Measurements from ENCODE around the gene IFI27L1. TPM values are rescaled to one million over a fixed set of nuclear protein-coding genes. Genes with fewer than 3 reads are reported as not detected.
A peak's percentile ranks its signal among the peaks of the same experiment; 100 is the strongest.

Gene IFI27L1
- polyA plus RNA-seq, 1 donor from 2014 or later, result 9.1 TPM

DNA sequence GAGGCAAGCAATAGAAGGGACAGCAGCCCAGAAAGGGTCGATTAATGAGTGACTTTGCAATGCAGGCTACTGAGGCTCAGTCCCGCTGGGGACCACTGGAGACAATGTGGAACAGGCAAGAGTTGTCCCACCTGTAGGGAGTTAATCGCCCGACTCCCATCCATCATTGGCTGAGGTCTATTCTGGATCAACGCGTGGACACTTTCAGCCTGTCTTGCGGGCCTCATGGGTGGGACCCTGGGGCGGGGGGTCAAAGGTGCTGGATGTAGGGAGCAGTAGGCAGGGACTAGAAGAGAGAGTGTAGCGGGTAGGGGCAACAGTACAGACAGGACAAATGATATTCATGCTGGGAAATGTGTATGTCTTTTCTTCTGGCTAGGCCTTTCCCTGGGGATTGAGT is 42.2 kb downstream of the IFI27L1 start:
- Mint-ChIP-seq H3K4me1 (no peaks in the 10 kb centered on the region), H3K9me3 (peaks cover 0 to 15% (median 3%) of the 10 kb centered on the region in 3 donors), H3K4me3 (no peak overlapping the region), H3K27me3 (peaks cover 15% of the 10 kb centered on the region), H3K36me3 (peaks cover 7% of the 10 kb centered on the region), H3K27ac (no peak overlapping the region)

DNA sequence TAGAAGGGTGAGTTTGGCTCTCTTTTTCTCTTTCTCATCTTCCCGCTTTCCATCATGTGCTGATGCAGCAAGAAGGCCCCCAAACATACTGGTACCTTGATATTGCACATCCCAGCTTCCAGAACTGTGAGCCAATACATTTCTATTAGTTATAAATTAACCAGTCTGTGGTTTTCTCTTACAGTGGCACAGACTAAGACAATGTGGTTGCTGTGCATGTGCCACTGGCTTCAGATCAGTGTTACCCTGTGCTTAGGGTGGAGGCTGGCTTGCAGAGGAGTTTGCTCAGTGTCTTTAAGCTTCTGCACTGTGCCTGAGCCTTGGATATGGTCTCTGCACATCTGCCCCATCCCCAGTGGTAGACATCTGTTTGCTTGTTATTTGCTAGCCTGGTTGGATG is 42.8 kb downstream of the IFI27L1 start:
- peaks cover 7% of the 10 kb centered on the region for H3K36me3 Mint-ChIP-seq
- H3K27ac Mint-ChIP-seq, result no peak overlapping the region
- H3K9me3 Mint-ChIP-seq, result peaks cover 0 to 15% (median 3%) of the 10 kb centered on the region in 3 donors
- peaks cover 0 to 5% (median 4%) of the 10 kb centered on the region in 3 donors for H3K4me1 Mint-ChIP-seq
- H3K4me3 Mint-ChIP-seq, result no peak overlapping the region
- peaks cover 15% of the 10 kb centered on the region for H3K27me3 Mint-ChIP-seq

DNA sequence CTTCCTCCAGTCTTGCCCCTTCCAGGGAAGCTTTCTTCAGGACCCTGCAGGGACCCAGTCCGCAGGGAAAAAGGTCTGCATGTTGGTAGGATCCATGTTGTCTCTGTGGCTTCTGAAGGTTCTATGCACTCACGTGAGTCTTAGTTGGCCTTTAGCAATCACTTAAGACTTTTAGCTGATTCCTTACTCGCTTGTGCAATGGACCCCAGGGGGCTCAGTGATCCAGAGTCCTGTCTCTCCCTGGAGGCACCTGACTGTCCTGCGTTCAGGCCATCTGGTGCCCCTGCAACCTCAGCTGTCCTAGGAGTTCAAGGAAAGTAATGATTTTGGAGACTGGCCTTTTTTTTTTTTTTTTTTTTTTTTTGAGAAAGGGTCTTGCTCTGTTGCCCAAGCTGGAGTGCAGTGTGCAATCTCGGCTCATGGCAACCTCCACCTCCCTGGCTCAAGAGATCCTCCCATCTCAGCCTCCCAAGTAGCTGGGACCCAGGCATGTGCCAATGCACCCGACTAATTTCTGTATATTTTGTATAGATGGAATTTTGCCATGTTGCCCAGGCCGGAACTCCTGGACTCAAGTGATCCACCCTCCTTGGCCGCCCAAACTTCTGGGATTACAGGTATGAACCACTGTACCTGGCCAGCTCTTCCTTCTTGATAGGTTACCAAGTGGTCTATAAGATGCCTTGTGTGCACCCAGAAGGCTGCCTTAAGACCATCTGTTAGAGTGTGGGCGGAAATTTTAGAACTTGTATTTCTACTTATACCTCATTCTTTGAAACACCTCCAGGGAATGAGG is 43.7 kb downstream of the IFI27L1 start:
- peaks cover 0 to 10% (median 3%) of the 10 kb centered on the region in 3 donors for H3K9me3 Mint-ChIP-seq
- peaks cover 4 to 9% (median 5%) of the 10 kb centered on the region in 3 donors for H3K4me1 Mint-ChIP-seq
- H3K27ac Mint-ChIP-seq, result no peak overlapping the region
- peaks cover 15% of the 10 kb centered on the region for H3K27me3 Mint-ChIP-seq
- peaks cover 7% of the 10 kb centered on the region for H3K36me3 Mint-ChIP-seq
- H3K4me3 Mint-ChIP-seq, result peak overlapping the region in 1 of 4 donors; percentile 48

DNA sequence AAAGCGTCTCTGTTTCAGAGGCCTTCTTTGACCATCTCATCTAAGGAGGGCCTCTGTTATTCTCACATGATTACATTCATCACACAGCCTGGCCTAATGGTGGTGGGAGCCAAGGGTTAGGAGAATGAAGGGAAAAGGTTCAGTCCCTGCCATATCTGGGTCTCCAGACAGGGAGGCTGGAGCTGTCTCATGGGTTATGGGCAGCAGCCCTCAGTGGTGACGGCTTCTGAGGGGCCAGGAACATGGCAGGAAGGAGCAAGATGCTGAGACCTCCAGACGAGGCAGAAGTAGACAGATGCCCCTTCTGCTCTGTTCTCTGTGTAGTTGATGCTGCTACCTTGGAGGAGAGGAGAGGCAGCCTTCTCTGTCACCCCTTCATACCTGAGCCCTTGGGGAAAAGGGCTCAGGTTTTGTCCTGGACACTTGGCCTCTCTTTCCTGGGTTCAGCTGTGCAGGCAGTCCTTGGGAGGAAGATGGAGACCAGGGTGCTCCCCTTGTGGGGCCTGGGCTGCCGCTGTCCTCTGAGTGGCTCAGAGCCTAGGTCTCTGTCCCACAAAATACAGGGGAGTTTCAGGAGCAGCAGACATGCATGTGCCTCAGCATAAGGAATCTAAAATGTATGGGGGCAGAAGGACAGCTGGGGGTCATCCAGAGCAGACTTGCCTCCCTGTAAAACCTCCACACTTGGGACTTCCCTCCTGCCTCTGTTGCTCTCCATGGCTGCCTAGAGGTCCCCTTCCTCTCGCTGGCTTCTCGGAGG is 44.7 kb downstream of the IFI27L1 start:
- peaks cover 8% of the 10 kb centered on the region for H3K27me3 Mint-ChIP-seq
- H3K36me3 Mint-ChIP-seq, result peaks cover 7% of the 10 kb centered on the region
- peaks cover 11 to 13% (median 11%) of the 10 kb centered on the region in 3 donors for H3K4me1 Mint-ChIP-seq
- no peak overlapping the region for H3K4me3 Mint-ChIP-seq
- H3K27ac Mint-ChIP-seq, result no peak overlapping the region
- H3K9me3 Mint-ChIP-seq, result peaks cover 0 to 4% (median 0%) of the 10 kb centered on the region in 3 donors

DNA sequence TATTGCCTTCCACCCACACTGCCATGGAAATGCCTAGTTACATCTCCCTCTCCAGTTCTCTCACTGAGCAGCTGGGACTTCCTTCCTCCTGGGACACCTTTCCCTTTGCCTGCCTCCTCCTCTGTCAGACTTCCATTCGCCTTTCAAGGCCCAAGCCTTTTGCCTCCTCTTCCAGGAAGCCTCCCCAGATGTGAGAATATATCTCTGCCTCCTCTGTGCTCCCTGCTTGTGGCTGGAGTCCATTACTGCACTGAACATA is 45.2 kb downstream of the IFI27L1 start:
- Mint-ChIP-seq H3K4me3 (no peak overlapping the region), H3K4me1 (peaks cover 11 to 13% (median 11%) of the 10 kb centered on the region in 3 donors), H3K36me3 (peaks cover 7% of the 10 kb centered on the region), H3K27me3 (peaks cover 4% of the 10 kb centered on the region), H3K9me3 (no peaks in the 10 kb centered on the region), H3K27ac (no peak overlapping the region)

DNA sequence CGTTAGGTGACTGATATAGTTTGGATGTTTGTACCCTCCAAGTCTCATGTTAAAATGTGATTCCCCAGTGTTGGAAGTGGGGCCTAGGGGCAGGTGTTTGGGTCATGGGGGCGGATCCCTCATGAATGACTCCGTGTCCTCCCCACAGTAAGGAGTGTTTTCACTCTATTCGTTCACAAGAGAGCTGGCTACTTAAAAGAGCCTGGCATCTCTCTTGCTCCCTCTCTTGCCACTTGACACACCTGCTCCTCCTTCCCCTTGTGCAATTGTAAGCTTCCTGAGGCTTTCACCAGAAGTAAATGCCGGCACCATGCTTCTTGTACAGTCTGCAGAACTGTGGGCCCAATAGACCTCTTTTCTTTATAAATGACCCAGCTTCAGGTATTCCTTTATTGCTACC is 45.7 kb downstream of the IFI27L1 start:
- Mint-ChIP-seq H3K4me1 (peaks cover 11 to 13% (median 11%) of the 10 kb centered on the region in 3 donors), H3K27ac (no peak overlapping the region), H3K27me3 (no peaks in the 10 kb centered on the region), H3K9me3 (no peaks in the 10 kb centered on the region), H3K36me3 (peaks cover 5% of the 10 kb centered on the region), H3K4me3 (peak overlapping the region in 1 of 4 donors; percentile 10)

DNA sequence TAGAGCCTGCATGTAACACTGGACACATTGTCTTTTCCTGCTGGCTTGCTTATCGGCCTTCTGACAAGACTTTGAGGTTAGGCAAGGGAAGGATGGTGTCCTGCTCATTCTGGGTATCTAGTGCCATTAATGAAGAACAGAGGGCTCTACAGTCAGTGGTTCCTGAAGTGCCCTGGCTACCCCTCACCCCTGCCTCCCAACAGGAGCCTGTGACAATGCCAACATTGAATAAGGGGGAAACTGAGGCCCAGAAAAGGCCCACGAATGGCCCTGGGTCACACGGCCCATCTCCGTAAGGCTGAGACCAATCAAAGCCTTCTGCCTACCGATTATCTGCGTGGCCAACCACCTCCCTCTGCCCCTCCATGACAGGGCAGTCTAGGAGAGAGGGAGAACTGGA is 46.2 kb downstream of the IFI27L1 start:
- Mint-ChIP-seq H3K4me3 (peak overlapping the region in 1 of 4 donors; percentile 10), H3K4me1 (peaks cover 11 to 14% (median 13%) of the 10 kb centered on the region in 3 donors), H3K9me3 (no peaks in the 10 kb centered on the region), H3K36me3 (peaks cover 1% of the 10 kb centered on the region), H3K27me3 (no peaks in the 10 kb centered on the region), H3K27ac (no peak overlapping the region)

DNA sequence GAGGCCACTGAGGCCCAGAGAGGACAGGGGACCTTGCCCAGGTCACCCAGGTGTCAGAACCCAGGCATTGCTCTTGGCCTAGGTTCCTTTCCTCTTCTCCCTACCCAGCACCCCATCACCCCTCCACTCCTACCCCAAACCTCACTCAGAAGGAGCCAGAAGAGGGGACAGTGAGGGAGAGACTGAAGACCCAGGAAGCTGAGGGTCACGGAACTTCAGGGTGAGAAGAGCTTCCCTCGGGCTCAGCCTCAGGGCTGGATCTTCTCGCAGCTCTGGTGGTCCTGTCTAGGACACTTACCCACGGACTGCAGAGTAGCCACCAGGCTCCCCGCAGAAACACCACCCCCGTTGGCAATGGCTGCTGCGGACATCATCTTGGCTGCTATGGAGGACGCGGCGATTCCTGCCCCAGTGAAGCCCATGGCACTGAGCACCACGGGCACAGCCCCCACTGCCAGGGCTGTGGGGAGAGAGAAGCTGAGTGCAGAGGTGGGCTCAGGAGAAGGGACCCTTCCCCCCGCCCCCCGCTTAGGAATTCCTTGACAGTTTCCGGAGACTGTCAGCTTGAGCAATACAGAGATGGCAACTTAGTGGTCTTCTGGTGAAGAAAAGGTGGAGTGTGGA is 47.2 kb downstream of the IFI27L1 start:
- H3K9me3 Mint-ChIP-seq, result no peaks in the 10 kb centered on the region

DNA sequence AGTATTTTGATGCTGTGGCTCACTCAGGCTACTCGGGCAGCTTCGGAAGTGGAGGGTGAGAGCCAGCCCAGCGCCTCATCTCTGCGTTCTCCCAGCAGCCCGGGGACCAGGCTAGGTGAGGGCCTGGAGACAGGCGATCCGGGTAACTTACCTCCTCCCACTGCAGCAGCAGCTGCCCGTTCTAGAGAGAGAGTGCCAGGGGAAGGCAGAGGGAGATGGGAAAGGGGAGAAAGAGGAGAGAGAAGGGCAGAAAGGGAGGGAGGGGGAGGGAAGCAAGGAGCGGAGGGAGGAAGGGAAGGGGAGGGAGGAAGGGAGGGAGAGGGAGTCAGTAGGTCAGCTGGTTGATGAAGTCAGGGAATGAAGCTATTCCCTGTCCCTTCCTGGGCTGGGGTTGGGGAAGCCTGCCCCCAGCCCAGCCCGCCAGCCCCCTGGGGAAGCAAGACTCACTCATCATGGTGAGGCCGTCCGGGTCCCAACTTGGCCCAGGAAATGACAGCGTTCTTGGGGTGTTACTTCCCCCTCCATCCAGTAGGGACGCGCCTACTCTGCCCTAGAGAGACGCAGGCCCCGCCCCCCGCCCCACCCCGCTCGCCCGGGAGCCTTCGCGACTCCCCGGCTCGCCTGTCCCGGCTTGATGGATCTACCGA is 48.1 kb downstream of the IFI27L1 start, which contains the start of gene IFI27L2:
TSS of gene IFI27L2 (minus strand) at position 494 of the 647 bp plus-strand sequence. CDS start at position 454, 40 bp downstream.
- H3K27ac Mint-ChIP-seq, result peak within 1 kb of the TSS in 2 of 3 donors; percentile 33 to 83
- H3K36me3 Mint-ChIP-seq, result no peaks in the 10 kb centered on the region
- peak within 1 kb of the TSS; percentile 88 to 98 (median 94) for H3K4me3 Mint-ChIP-seq
- no peaks in the 10 kb centered on the region for H3K9me3 Mint-ChIP-seq
- peaks cover 2% of the 10 kb centered on the region for H3K27me3 Mint-ChIP-seq
- peaks cover 11 to 14% (median 13%) of the 10 kb centered on the region in 3 donors for H3K4me1 Mint-ChIP-seq

More for the DNA sequence above, 47.2 kb downstream of the IFI27L1 start:
- peaks cover 11 to 14% (median 13%) of the 10 kb centered on the region in 3 donors for H3K4me1 Mint-ChIP-seq
- H3K27ac Mint-ChIP-seq, result peak overlapping the region in 2 of 3 donors; percentile 23 to 24
- H3K4me3 Mint-ChIP-seq, result peak overlapping the region; percentile 88 to 98 (median 94)
- H3K36me3 Mint-ChIP-seq, result no peaks in the 10 kb centered on the region
- no peaks in the 10 kb centered on the region for H3K27me3 Mint-ChIP-seq

DNA sequence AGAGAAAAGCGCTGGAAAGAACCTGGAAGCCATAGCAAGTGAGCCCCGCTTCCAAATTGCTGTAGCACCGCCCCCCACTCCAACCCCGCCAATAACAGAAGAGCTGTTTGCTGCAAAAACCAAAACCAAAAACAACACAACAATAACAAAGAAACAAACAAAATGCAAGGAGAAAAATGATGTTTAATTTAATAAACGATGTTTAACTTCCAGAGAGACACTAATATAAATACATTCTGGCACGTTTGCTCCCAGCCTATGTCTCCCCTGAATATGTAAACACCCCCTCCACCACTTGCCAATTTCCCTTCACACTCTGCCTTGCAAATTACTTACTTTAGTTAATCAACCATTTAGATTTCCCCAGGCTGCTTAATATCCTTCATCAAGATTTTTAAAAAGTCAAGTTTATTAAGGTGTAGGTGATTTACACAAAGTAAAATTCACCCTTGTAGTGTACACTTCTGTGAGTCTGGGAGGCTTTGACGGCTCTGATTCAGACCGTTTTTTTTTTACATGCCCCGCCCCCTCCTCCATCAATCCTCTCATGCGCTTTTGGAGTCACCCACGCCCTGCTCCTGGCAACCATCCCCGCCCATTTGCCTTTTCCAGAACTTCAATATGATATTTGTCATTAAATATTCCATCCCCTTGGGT is 48.8 kb downstream of the IFI27L1 start:
- Mint-ChIP-seq H3K9me3 (peaks cover 0 to under 1% (median 0%) of the 10 kb centered on the region in 3 donors), H3K27me3 (peaks cover 2% of the 10 kb centered on the region), H3K4me3 (peak overlapping the region; percentile 88 to 98 (median 94)), H3K27ac (peak overlapping the region in 2 of 3 donors; percentile 33 to 83), H3K36me3 (no peaks in the 10 kb centered on the region), H3K4me1 (peaks cover 11 to 14% (median 13%) of the 10 kb centered on the region in 3 donors)

DNA sequence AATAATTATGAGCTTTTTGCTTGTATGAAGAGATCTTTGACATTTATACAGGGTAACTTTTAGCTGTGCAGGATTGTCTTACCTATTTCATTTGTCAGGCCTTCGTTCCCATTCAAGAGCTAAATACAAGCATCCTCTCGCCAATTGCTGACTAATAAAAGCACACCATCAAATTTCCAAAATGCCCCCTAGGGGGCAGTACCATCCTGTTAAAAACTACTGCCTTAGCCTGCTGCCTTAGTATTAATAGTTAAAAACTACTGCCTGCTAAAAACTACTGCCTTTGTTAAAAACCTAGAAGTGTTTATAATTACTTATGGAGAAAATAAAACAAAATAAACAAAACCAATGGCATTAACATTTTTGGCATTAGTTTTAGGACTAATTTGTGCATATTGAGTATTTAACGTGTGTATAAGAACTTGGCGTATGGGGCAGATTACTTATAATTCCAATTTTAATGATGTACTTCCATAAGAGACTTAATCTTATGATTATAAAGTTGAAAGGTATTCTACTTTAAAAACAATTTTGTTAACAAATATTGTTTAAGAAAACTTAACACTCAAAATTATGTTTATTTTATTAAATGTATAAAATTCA is 51.3 kb downstream of the IFI27L1 start:
- H3K4me1 Mint-ChIP-seq, result peaks cover 11 to 14% (median 13%) of the 10 kb centered on the region in 3 donors
- H3K9me3 Mint-ChIP-seq, result peaks cover 0 to 11% (median 7%) of the 10 kb centered on the region in 3 donors
- H3K27me3 Mint-ChIP-seq, result peaks cover 13% of the 10 kb centered on the region
- peak overlapping the region in 2 of 4 donors; percentile 43 to 50 for H3K4me3 Mint-ChIP-seq
- H3K36me3 Mint-ChIP-seq, result no peaks in the 10 kb centered on the region
- no peak overlapping the region for H3K27ac Mint-ChIP-seq

DNA sequence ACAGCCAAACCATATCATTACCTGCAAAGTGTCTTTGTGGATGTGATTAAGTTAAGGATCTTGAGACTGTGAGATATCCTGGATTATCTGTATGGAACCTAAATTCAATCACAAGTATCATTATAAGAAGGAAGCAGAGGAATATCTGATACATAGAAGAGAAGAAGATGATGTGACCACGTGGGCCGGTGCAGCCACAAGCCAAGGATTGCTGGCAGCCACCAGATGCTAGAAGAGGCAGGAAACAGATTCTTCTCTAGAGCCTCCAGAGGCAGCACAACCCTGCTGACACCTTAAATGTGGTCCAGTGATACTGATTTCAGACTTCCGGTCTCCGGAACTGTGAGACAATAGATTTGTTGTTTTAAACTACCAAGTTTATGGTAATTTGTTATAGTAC is 54.4 kb downstream of the IFI27L1 start:
- Mint-ChIP-seq H3K36me3 (no peaks in the 10 kb centered on the region), H3K9me3 (peaks cover 0 to 11% (median 7%) of the 10 kb centered on the region in 3 donors), H3K4me1 (peaks cover 0 to 4% (median 0%) of the 10 kb centered on the region in 3 donors), H3K27ac (no peak overlapping the region), H3K4me3 (peak overlapping the region in 1 of 4 donors; percentile 30), H3K27me3 (peaks cover 13% of the 10 kb centered on the region)

DNA sequence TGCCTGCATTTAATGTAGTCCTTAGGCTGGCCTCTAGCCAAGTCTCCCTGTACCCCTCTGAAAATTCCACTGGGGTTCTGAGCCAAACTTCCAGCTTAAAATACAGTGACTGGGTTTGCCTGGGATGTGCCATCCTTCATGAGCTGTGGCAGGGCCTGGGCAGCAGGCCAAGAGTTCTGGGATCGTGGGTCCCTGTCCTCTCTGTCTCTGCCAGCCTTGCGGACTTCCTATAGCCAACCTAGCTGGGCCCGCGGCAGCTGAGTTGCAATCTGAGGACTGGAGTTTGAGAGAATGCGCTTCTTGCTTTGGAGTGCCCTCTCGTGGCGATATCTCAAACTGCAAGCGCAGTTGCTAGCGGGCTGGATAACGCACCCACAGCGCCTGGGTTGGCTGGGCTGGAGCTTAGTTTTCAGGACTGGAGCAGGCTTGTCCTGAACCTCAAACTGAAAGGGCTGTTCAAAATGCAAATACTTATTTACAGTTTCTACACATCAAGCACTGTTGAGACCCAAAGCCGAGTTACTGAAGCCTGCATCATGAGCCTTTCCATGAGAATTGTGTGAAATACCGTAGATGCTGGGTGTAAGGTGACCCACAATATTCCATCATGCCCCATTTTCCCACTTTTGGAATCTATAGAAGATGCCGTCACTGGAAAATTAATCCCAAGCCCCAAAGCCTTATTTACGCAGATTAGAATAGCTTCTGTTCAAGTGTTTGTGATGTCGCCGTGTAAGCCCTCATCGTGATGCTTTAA is 55.6 kb downstream of the IFI27L1 start:
- Mint-ChIP-seq H3K27ac (peak overlapping the region in 1 of 3 donors; percentile 23), H3K9me3 (peaks cover 0 to 11% (median 7%) of the 10 kb centered on the region in 3 donors), H3K4me3 (no peak overlapping the region), H3K27me3 (peaks cover 13% of the 10 kb centered on the region), H3K36me3 (no peaks in the 10 kb centered on the region), H3K4me1 (peaks cover 0 to 4% (median 0%) of the 10 kb centered on the region in 3 donors)
